NB4 (cell line): Measurements from ENCODE around the gene CEP131.

Experiments used
- POLR2A ChIP-seq: IDR thresholded peaks from 2 replicates; pipeline ENCODE4 v1.6.1; 2011; ENCODE audit warnings: mild to moderate bottlenecking; ENCODE audit not compliant: insufficient read length; ENCODE audit errors: extremely low read depth
- TF ChIP-seq, protein P1 (sequence below): IDR thresholded peaks from one replicate; pipeline ENCODE4 v1.5.1; 2012; ENCODE audit warnings: low read depth, low read length

DNA sequence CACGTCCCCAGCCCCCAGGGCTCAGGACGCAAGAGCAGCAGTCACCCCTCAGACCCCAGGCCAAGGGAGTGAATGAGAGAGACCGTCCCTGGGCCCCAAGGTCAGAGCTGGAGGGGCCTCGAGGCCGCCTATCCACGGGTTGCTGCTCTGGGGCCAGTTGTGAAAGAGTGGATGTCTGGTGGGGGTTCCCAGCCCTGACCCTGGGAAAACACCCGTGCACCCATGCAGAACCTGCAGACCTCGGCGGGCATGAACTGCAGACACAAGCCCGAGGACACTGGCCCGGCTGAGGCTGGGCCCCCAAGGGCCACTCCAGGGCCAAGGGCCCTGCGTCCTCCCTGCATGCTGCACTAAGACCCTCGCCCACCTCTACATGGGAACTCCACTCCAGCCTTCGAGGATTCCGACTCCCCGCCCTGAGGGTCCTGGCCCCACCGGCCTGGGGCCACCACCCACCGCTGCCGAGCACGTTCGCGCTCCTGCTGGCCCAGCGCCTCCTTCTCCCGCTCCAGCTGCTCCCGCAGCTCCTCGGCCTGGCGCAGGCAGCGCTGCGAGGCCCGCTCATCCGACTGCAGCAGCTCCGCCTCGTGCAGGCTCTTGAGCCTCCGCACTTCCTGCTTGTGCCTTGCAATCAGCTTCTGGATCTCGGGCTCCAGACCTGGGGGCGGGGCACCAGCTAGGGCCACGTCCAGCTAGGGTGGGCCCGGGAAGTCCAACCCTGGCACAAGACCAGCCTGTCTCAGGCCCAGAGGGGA, 29.1 kb downstream of the CEP131 start:
- TF ChIP-seq, protein P1, sequence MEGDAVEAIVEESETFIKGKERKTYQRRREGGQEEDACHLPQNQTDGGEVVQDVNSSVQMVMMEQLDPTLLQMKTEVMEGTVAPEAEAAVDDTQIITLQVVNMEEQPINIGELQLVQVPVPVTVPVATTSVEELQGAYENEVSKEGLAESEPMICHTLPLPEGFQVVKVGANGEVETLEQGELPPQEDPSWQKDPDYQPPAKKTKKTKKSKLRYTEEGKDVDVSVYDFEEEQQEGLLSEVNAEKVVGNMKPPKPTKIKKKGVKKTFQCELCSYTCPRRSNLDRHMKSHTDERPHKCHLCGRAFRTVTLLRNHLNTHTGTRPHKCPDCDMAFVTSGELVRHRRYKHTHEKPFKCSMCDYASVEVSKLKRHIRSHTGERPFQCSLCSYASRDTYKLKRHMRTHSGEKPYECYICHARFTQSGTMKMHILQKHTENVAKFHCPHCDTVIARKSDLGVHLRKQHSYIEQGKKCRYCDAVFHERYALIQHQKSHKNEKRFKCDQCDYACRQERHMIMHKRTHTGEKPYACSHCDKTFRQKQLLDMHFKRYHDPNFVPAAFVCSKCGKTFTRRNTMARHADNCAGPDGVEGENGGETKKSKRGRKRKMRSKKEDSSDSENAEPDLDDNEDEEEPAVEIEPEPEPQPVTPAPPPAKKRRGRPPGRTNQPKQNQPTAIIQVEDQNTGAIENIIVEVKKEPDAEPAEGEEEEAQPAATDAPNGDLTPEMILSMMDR = no peak
- TF ChIP-seq POLR2A = no peak
